Endothelial cell (in vitro differentiated cells): Measurements from ENCODE around the gene STAT3. TPM values are rescaled to one million over a fixed set of nuclear protein-coding genes. Genes with fewer than 3 reads are reported as not detected.

Source experiments
- DNase-seq: peaks from one replicate; pipeline ENCODE4 v3.0.0; 2021; ENCODE audit warnings: low spot score
- H3K27ac Mint-ChIP-seq: one replicate; pipeline ENCODE4 v1.8.0; 2021; ENCODE audit warnings: mixed read lengths, inconsistent platforms; ENCODE audit not compliant: unreplicated experiment
- H3K27me3 Mint-ChIP-seq: one replicate; pipeline ENCODE4 v1.8.0; 2021; ENCODE audit warnings: mild to moderate bottlenecking, moderate library complexity, mixed read lengths, inconsistent platforms; ENCODE audit not compliant: unreplicated experiment
- H3K36me3 Mint-ChIP-seq: one replicate; pipeline ENCODE4 v1.8.0; 2021; ENCODE audit warnings: mild to moderate bottlenecking, low read depth, mixed read lengths, inconsistent platforms; ENCODE audit not compliant: unreplicated experiment
- H3K4me1 Mint-ChIP-seq: one replicate; pipeline ENCODE4 v1.8.0; 2021; ENCODE audit warnings: mild to moderate bottlenecking, mixed read lengths, inconsistent platforms; ENCODE audit not compliant: unreplicated experiment
- H3K4me3 Mint-ChIP-seq: one replicate; pipeline ENCODE4 v1.8.0; 2021; ENCODE audit warnings: mild to moderate bottlenecking, mixed read lengths, inconsistent platforms; ENCODE audit not compliant: unreplicated experiment
- H3K9me3 Mint-ChIP-seq: one replicate; pipeline ENCODE4 v1.8.0; 2021; ENCODE audit warnings: mixed read lengths, inconsistent platforms; ENCODE audit not compliant: unreplicated experiment
- CTCF ChIP-seq: fragments of 200-600 bp; sonication (generic); IDR thresholded peaks from one replicate; pipeline ENCODE4 v1.5.0; 2021; ENCODE audit warnings: antibody characterized with exemption; ENCODE audit not compliant: unreplicated experiment
- total RNA-seq: library from RNA; stranded (reverse); fragmentation: NEBNext Ultra II Directional; extraction: Animal tissue kit (Norgen Biotek cat#: 25700); gene quantifications from one replicate; pipeline ENCODE4 v1.2.1, GENCODE V29; 2021; ENCODE audit not compliant: unreplicated experiment

The STAT3 gene
- total RNA-seq, 1 donor from 2014 or later = 160 TPM

- no peak for TF ChIP-seq CTCF
- Mint-ChIP-seq H3K4me3 (no peak overlapping the region), H3K27me3 (peaks cover 2% of the 10 kb centered on the region), H3K9me3 (no peaks in the 10 kb centered on the region), H3K27ac (peak overlapping the region; percentile 30), H3K36me3 (peaks cover 34% of the 10 kb centered on the region), H3K4me1 (peaks cover 2% of the 10 kb centered on the region)
- no peak for DNase-seq
Observed at GRCh38 chr17:42296012-42296411, 92.2 kb downstream of the STAT3 start.

- no peak for DNase-seq
- peaks cover 32% of the 10 kb centered on the region for H3K36me3 Mint-ChIP-seq
- peaks cover 14% of the 10 kb centered on the region for H3K4me1 Mint-ChIP-seq
- H3K9me3 Mint-ChIP-seq = no peaks in the 10 kb centered on the region
- H3K27me3 Mint-ChIP-seq = peaks cover 5% of the 10 kb centered on the region
- no peak for TF ChIP-seq CTCF
- H3K4me3 Mint-ChIP-seq = no peak overlapping the region
- H3K27ac Mint-ChIP-seq = no peak overlapping the region
Observed at GRCh38 chr17:42294469-42295398, 93.5 kb downstream of the STAT3 start.

- peaks cover 31% of the 10 kb centered on the region for H3K4me1 Mint-ChIP-seq
- no peak overlapping the region for H3K27ac Mint-ChIP-seq
- H3K27me3 Mint-ChIP-seq = peaks cover 11% of the 10 kb centered on the region
- peaks cover 37% of the 10 kb centered on the region for H3K36me3 Mint-ChIP-seq
- DNase-seq = no peak
- no peak for TF ChIP-seq CTCF
- no peak overlapping the region for H3K4me3 Mint-ChIP-seq
- H3K9me3 Mint-ChIP-seq = no peaks in the 10 kb centered on the region
Observed at GRCh38 chr17:42291129-42291528, 97.1 kb downstream of the STAT3 start.

GRCh38 chr17:42290577-42290976 is 97.7 kb downstream of the STAT3 start:
- DNase-seq = no peak
- H3K4me1 Mint-ChIP-seq = peaks cover 31% of the 10 kb centered on the region
- H3K4me3 Mint-ChIP-seq = no peak overlapping the region
- TF ChIP-seq CTCF = no peak
- H3K27me3 Mint-ChIP-seq = peaks cover 11% of the 10 kb centered on the region
- H3K27ac Mint-ChIP-seq = no peak overlapping the region
- no peaks in the 10 kb centered on the region for H3K9me3 Mint-ChIP-seq
- peaks cover 31% of the 10 kb centered on the region for H3K36me3 Mint-ChIP-seq

- no peak for DNase-seq
- Mint-ChIP-seq H3K36me3 (peaks cover 22% of the 10 kb centered on the region), H3K4me1 (peaks cover 31% of the 10 kb centered on the region), H3K27ac (peak overlapping the region; percentile 52), H3K4me3 (peak overlapping the region; percentile 73), H3K27me3 (peaks cover 11% of the 10 kb centered on the region), H3K9me3 (no peaks in the 10 kb centered on the region)
- TF ChIP-seq CTCF = no peak
Observed at GRCh38 chr17:42289611-42290181, 98.5 kb downstream of the STAT3 start.
